Cardiac fibroblast (primary cell): ENCODE measurements around the gene ZBED6.
A peak's percentile ranks its signal among the peaks of the same experiment; 100 is the strongest.

ENCODE experiments used
- DNase-seq, 2 donors: peaks; one replicate each; pipeline versions ENCODE4 v3.0.0 to v3.0.0-alpha.2; 2010; ENCODE audit warnings: low read depth in 2 of 2
- H3K4me3 ChIP-seq, 2 donors: replicated peaks in 1 of 2; 1 replicate in 1 of 2; 2 replicates in 1 of 2; pipeline ENCODE4 v1.5.1; 2011; ENCODE audit warnings: low read depth in 2 of 2, low read length in 2 of 2, mild to moderate bottlenecking in 2 of 2, moderate library complexity in 1 of 2
- TF ChIP-seq, protein P1 (sequence below): IDR thresholded peaks from one replicate; pipeline ENCODE4 v1.5.1; 2011; ENCODE audit warnings: low read depth, mild to moderate bottlenecking, low read length, inconsistent platforms

Gene ZBED6

DNA sequence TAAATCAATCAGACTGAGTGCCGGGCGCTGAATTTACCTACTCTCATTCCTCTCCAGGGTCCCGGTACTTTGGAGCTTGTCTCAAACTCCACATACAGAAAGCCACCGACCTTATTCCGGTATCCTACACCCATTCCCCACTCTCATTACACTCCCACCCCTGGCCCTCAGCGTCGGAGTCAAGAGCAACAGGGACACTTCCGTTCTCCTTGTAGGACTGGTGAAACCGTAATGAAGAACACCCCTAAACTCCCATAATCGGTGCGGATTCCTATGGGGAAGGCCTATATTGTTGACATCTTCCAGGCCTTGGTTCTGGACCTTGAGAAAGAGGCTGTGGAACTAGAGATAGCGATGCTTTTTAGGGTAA, 798 bp downstream of the ZBED6 start:
- DNase-seq, result peak; percentile 43 to 47
- TF ChIP-seq, protein P1, sequence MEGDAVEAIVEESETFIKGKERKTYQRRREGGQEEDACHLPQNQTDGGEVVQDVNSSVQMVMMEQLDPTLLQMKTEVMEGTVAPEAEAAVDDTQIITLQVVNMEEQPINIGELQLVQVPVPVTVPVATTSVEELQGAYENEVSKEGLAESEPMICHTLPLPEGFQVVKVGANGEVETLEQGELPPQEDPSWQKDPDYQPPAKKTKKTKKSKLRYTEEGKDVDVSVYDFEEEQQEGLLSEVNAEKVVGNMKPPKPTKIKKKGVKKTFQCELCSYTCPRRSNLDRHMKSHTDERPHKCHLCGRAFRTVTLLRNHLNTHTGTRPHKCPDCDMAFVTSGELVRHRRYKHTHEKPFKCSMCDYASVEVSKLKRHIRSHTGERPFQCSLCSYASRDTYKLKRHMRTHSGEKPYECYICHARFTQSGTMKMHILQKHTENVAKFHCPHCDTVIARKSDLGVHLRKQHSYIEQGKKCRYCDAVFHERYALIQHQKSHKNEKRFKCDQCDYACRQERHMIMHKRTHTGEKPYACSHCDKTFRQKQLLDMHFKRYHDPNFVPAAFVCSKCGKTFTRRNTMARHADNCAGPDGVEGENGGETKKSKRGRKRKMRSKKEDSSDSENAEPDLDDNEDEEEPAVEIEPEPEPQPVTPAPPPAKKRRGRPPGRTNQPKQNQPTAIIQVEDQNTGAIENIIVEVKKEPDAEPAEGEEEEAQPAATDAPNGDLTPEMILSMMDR, result no peak
- H3K4me3 ChIP-seq, result peak overlapping the region; percentile 61 to 78

DNA sequence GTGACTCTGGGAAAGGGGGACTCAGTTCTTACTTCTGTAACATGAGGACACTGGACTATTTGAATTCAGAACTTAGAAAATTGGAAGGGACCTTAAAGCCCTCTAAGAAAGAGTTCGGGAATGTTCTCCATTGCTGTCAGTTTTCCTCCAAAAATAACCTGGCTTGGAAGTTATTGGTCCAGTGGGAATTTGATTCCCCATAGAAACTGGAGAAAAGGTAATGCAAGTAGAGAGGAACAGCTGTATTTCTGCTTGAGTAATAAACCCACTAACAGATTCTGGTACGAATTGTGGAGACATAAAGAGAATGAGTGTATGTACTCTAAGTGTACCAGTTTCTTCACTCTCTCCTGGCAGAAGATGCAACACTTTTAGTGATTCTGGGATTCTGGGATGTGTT, 1.8 kb downstream of the ZBED6 start:
- peak overlapping the region in 1 of 2 donors; percentile 78 for H3K4me3 ChIP-seq
- DNase-seq, result no peak
- TF ChIP-seq, protein P1, result no peak

GRCh38 chr1:203797948-203798655, 2.7 kb downstream of the ZBED6 start:
- TF ChIP-seq, protein P1, result no peak
- DNase-seq, result no peak
- H3K4me3 ChIP-seq, result no peak overlapping the region

DNA sequence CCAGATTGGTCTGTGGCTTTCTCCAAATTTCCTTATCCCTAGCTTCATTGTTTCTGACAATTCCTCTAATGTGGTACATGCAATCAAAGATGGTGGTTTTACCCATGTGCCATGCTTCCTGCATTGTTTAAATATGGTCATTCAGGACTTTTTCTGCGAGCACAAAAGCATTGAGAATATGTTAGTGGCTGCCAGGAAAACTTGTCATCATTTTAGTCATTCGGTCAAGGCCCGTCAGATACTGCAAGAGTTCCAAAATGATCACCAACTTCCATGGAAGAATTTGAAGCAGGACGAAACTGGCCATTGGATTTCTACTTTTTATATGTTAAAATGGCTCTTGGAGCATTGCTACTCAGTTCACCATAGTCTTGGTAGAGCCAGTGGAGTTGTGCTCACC, 3.7 kb downstream of the ZBED6 start:
- peak in 1 of 2 donors; percentile 54 for DNase-seq
- TF ChIP-seq, protein P1, result no peak
- H3K4me3 ChIP-seq, result no peak overlapping the region

DNA sequence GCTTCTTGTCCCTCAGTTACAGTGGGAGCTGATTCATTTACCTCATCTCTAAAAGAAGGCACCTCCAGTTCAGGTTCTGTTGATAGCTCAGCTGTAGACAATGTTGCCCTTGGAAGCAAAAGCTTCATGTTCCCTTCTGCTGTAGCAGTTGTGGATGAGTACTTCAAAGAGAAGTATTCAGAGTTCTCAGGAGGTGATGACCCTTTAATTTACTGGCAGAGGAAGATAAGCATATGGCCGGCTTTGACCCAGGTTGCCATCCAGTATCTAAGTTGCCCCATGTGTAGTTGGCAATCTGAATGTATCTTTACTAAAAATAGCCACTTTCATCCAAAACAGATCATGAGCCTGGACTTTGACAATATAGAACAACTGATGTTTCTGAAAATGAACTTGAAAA, 4.5 kb downstream of the ZBED6 start:
- no peak overlapping the region for H3K4me3 ChIP-seq
- no peak for DNase-seq
- TF ChIP-seq, protein P1, result no peak

- no peak overlapping the region for H3K4me3 ChIP-seq
- TF ChIP-seq, protein P1, result no peak
- no peak for DNase-seq
These were observed 10.3 kb downstream of the ZBED6 start for GRCh38 chr1:203805689-203806088.

DNA sequence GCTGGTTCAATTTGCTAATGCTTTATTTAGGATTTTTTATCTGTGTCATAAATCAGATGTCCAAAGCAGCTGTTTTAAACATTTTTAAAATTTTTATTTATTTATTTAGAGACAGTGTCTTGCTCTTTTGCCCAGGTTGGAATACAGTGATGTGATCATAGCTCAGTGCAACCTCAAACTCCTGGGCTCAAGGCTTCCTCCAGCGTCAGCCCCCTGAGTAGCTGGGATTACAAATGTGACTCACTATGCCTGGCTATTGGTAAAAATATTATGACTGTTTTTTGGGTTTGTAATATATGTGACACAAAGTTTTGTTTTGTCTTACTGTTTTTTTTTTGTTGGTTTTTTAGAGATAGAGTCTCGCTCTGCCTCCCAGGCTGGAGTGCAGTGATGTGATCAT, 11.8 kb downstream of the ZBED6 start:
- DNase-seq, result peak; percentile 28 to 84

More for the DNA sequence above, 11.8 kb downstream of the ZBED6 start:
- H3K4me3 ChIP-seq, result no peak overlapping the region
- TF ChIP-seq, protein P1, result no peak
